ENCODE data around the gene SCO2. TPM values are rescaled to one million over a fixed set of nuclear protein-coding genes. Genes with fewer than 3 reads are reported as not detected.

Gene SCO2
- total and polyA plus RNA-seq, 2 of the 13 experiments (the other 11 are each of a cell fraction or from before 2014, with no cell fraction given) = 0.32 to 3.7 TPM

GRCh38 chr22:50531962-50532674 is 6.7 kb upstream of the SCO2 start (continued):
- TF ChIP-seq, protein P1, sequence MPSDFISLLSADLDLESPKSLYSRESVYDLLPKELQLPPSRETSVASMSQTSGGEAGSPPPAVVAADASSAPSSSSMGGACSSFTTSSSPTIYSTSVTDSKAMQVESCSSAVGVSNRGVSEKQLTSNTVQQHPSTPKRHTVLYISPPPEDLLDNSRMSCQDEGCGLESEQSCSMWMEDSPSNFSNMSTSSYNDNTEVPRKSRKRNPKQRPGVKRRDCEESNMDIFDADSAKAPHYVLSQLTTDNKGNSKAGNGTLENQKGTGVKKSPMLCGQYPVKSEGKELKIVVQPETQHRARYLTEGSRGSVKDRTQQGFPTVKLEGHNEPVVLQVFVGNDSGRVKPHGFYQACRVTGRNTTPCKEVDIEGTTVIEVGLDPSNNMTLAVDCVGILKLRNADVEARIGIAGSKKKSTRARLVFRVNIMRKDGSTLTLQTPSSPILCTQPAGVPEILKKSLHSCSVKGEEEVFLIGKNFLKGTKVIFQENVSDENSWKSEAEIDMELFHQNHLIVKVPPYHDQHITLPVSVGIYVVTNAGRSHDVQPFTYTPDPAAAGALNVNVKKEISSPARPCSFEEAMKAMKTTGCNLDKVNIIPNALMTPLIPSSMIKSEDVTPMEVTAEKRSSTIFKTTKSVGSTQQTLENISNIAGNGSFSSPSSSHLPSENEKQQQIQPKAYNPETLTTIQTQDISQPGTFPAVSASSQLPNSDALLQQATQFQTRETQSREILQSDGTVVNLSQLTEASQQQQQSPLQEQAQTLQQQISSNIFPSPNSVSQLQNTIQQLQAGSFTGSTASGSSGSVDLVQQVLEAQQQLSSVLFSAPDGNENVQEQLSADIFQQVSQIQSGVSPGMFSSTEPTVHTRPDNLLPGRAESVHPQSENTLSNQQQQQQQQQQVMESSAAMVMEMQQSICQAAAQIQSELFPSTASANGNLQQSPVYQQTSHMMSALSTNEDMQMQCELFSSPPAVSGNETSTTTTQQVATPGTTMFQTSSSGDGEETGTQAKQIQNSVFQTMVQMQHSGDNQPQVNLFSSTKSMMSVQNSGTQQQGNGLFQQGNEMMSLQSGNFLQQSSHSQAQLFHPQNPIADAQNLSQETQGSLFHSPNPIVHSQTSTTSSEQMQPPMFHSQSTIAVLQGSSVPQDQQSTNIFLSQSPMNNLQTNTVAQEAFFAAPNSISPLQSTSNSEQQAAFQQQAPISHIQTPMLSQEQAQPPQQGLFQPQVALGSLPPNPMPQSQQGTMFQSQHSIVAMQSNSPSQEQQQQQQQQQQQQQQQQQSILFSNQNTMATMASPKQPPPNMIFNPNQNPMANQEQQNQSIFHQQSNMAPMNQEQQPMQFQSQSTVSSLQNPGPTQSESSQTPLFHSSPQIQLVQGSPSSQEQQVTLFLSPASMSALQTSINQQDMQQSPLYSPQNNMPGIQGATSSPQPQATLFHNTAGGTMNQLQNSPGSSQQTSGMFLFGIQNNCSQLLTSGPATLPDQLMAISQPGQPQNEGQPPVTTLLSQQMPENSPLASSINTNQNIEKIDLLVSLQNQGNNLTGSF (CRISPR knock-in tag; IDR thresholded peaks at IDR 0.05) = no peak
- TF ChIP-seq ZNF17 (CRISPR knock-in tag; IDR thresholded peaks at IDR 0.05) = no peak
- TF ChIP-seq ZFX (CRISPR knock-in tag; IDR thresholded peaks at IDR 0.05; ENCODE audit: low read depth) = peak; percentile 80
- no peak for TF ChIP-seq ZKSCAN1 (IDR thresholded peaks at IDR 0.05; ENCODE audit: low read length)
- TF ChIP-seq, protein P2, sequence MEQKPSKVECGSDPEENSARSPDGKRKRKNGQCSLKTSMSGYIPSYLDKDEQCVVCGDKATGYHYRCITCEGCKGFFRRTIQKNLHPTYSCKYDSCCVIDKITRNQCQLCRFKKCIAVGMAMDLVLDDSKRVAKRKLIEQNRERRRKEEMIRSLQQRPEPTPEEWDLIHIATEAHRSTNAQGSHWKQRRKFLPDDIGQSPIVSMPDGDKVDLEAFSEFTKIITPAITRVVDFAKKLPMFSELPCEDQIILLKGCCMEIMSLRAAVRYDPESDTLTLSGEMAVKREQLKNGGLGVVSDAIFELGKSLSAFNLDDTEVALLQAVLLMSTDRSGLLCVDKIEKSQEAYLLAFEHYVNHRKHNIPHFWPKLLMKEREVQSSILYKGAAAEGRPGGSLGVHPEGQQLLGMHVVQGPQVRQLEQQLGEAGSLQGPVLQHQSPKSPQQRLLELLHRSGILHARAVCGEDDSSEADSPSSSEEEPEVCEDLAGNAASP (CRISPR knock-in tag; IDR thresholded peaks at IDR 0.05; ENCODE audit: borderline replicate concordance) = no peak
- TF ChIP-seq RBFOX2 (IDR thresholded peaks at IDR 0.05; ENCODE audit: low read depth, low read length) = peak; percentile 30
- TF ChIP-seq FLYWCH1 (CRISPR knock-in tag; IDR thresholded peaks at IDR 0.05) = no peak
- TF ChIP-seq HHEX (CRISPR knock-in tag; IDR thresholded peaks at IDR 0.05) = no peak
- TF ChIP-seq, protein P3, sequence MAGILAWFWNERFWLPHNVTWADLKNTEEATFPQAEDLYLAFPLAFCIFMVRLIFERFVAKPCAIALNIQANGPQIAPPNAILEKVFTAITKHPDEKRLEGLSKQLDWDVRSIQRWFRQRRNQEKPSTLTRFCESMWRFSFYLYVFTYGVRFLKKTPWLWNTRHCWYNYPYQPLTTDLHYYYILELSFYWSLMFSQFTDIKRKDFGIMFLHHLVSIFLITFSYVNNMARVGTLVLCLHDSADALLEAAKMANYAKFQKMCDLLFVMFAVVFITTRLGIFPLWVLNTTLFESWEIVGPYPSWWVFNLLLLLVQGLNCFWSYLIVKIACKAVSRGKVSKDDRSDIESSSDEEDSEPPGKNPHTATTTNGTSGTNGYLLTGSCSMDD (CRISPR knock-in tag; IDR thresholded peaks at IDR 0.05) = no peak
- TF ChIP-seq SNAPC2 (CRISPR knock-in tag; IDR thresholded peaks at IDR 0.05) = no peak
- TF ChIP-seq ZNF367 (CRISPR knock-in tag; IDR thresholded peaks at IDR 0.05; ENCODE audit: borderline replicate concordance) = no peak
- no peak; the same call in 1 of the 2 replicates for TF ChIP-seq STAG1 (CRISPR knock-in tag; IDR thresholded peaks at IDR 0.05)
- no peak for TF ChIP-seq ATRX (CRISPR knock-in tag; IDR thresholded peaks at IDR 0.05; ENCODE audit: borderline replicate concordance)
- TF ChIP-seq HOXA7 (CRISPR knock-in tag; IDR thresholded peaks at IDR 0.05) = no peak
- no peak for TF ChIP-seq ZBTB21 (CRISPR knock-in tag; IDR thresholded peaks at IDR 0.05)
- TF ChIP-seq HMG20A (CRISPR knock-in tag; IDR thresholded peaks at IDR 0.05; ENCODE audit: borderline replicate concordance) = no peak
- TF ChIP-seq, protein P4, sequence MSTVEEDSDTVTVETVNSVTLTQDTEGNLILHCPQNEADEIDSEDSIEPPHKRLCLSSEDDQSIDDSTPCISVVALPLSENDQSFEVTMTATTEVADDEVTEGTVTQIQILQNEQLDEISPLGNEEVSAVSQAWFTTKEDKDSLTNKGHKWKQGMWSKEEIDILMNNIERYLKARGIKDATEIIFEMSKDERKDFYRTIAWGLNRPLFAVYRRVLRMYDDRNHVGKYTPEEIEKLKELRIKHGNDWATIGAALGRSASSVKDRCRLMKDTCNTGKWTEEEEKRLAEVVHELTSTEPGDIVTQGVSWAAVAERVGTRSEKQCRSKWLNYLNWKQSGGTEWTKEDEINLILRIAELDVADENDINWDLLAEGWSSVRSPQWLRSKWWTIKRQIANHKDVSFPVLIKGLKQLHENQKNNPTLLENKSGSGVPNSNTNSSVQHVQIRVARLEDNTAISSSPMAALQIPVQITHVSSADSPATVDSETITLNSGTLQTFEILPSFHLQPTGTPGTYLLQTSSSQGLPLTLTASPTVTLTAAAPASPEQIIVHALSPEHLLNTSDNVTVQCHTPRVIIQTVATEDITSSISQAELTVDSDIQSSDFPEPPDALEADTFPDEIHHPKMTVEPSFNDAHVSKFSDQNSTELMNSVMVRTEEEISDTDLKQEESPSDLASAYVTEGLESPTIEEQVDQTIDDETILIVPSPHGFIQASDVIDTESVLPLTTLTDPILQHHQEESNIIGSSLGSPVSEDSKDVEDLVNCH (CRISPR knock-in tag; IDR thresholded peaks at IDR 0.05) = no peak
- no peak for TF ChIP-seq SIX1 (CRISPR knock-in tag; IDR thresholded peaks at IDR 0.05; ENCODE audit: borderline replicate concordance)
- no peak for TF ChIP-seq SRSF4 (IDR thresholded peaks at IDR 0.05; ENCODE audit: low read depth, low read length, poor library complexity, severe bottlenecking)
- no peak for TF ChIP-seq ZNF121 (CRISPR knock-in tag; IDR thresholded peaks at IDR 0.05)
- 0 out of 2 replicates have a peak, but pooled peaks have one; percentile 0 for TF ChIP-seq NFKB2 (CRISPR knock-in tag; IDR thresholded peaks at IDR 0.05; ENCODE audit: borderline replicate concordance)

All from HepG2 (cell line).